SK-N-SH treated with all-trans-retinoic acid at 6 μM for 48 hours (cell line): Measurements from ENCODE around the gene KCNK3.

ENCODE experiments used
- ARNTL ChIP-seq: fragments of 450-650 bp; formaldehyde crosslinking; IDR thresholded peaks from 2 replicates; pipeline ENCODE4 v1.5.0; 2020; ENCODE audit warnings: low read depth, mild to moderate bottlenecking, moderate library complexity, borderline replicate concordance
- BACH2 ChIP-seq: fragments of 250-450 bp; sonication (Bioruptor Pico); IDR thresholded peaks from 2 replicates; pipeline ENCODE4 v1.9.0; 2021; ENCODE audit warnings: mild to moderate bottlenecking, borderline replicate concordance
- CSDC2 ChIP-seq: fragments of 250-450 bp; sonication (Bioruptor Pico); IDR thresholded peaks from 2 replicates; pipeline ENCODE4 v1.5.0; 2020; ENCODE audit warnings: mild to moderate bottlenecking, moderate library complexity
- GLIS3 ChIP-seq: fragments of 250-450 bp; sonication (Bioruptor Pico); IDR thresholded peaks from 2 replicates; pipeline ENCODE4 v1.5.0; 2020; ENCODE audit warnings: mild to moderate bottlenecking, moderate library complexity
- OSR1 ChIP-seq: fragments of 250-450 bp; sonication (Bioruptor Pico); IDR thresholded peaks from 2 replicates; pipeline ENCODE4 v1.8.0; 2022; ENCODE audit warnings: moderate library complexity, mild to moderate bottlenecking, inconsistent platforms
- RARB ChIP-seq: fragments of 250-450 bp; sonication (Bioruptor Pico); IDR thresholded peaks from 2 replicates; pipeline ENCODE4 v1.8.0; 2021; ENCODE audit warnings: mild to moderate bottlenecking, moderate library complexity
- ZFP3 ChIP-seq: fragments of 250-450 bp; sonication (Bioruptor Pico); IDR thresholded peaks from 2 replicates; pipeline ENCODE4 v1.5.0; 2020; ENCODE audit warnings: mild to moderate bottlenecking, moderate library complexity
- TF ChIP-seq, protein P1 (sequence below): fragments of 250-450 bp; sonication (Bioruptor Pico); IDR thresholded peaks from 2 replicates; pipeline ENCODE4 v1.8.0; 2020; ENCODE audit warnings: mild to moderate bottlenecking, moderate library complexity, borderline replicate concordance
- TF ChIP-seq, protein P2 (sequence below): fragments of 250-450 bp; sonication (Bioruptor Pico); IDR thresholded peaks from 2 replicates; pipeline ENCODE4 v1.8.0; 2021; ENCODE audit warnings: low read depth, mild to moderate bottlenecking, moderate library complexity, borderline replicate concordance

DNA sequence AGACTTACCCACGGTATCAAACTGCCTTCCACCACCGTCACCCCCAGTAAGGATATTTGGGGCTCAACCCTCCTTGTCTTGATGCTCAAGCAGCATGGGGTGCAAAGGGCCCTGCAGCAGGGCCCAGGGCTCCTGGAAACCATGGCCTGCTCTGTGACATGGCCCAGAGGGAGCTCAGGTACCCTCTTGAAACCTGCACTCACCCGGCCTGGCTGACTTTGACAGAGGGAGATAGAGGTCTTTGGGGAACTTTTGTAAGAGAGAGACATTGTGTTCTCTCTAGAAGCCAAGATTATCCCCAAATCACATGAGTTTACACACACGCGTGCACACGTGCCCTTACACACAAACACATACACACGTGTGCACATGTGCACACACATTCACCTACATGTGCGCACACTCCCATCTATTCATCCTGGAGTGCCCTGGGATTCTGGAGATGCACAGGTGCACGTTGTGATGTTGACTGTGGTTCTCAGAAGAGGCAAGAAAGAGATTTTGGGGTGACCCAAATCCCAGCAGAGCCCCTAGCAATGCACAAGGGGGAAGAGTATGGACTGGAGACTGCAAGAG is 19.6 kb upstream of the KCNK3 start:
- TF ChIP-seq, protein P1, sequence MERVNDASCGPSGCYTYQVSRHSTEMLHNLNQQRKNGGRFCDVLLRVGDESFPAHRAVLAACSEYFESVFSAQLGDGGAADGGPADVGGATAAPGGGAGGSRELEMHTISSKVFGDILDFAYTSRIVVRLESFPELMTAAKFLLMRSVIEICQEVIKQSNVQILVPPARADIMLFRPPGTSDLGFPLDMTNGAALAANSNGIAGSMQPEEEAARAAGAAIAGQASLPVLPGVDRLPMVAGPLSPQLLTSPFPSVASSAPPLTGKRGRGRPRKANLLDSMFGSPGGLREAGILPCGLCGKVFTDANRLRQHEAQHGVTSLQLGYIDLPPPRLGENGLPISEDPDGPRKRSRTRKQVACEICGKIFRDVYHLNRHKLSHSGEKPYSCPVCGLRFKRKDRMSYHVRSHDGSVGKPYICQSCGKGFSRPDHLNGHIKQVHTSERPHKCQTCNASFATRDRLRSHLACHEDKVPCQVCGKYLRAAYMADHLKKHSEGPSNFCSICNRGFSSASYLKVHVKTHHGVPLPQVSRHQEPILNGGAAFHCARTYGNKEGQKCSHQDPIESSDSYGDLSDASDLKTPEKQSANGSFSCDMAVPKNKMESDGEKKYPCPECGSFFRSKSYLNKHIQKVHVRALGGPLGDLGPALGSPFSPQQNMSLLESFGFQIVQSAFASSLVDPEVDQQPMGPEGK, result no peak
- TF ChIP-seq BACH2 (CRISPR knock-in tag) (no peak), ZFP3 (CRISPR knock-in tag) (no peak), GLIS3 (CRISPR knock-in tag) (no peak), ARNTL (CRISPR knock-in tag) (no peak), RARB (CRISPR knock-in tag) (no peak), CSDC2 (no peak), OSR1 (no peak)
- TF ChIP-seq, protein P2, sequence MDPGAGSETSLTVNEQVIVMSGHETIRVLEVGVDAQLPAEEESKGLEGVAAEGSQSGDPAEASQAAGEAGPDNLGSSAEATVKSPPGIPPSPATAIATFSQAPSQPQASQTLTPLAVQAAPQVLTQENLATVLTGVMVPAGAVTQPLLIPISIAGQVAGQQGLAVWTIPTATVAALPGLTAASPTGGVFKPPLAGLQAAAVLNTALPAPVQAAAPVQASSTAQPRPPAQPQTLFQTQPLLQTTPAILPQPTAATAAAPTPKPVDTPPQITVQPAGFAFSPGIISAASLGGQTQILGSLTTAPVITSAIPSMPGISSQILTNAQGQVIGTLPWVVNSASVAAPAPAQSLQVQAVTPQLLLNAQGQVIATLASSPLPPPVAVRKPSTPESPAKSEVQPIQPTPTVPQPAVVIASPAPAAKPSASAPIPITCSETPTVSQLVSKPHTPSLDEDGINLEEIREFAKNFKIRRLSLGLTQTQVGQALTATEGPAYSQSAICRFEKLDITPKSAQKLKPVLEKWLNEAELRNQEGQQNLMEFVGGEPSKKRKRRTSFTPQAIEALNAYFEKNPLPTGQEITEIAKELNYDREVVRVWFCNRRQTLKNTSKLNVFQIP, result no peak
